MCF 10A (cell line): ENCODE measurements around the gene TNFAIP8. TPM values are rescaled to one million over a fixed set of nuclear protein-coding genes. Genes with fewer than 3 reads are reported as not detected.

Source experiments
- BruUV-seq: library from RNA; stranded (reverse); fragments of 400-500 nt; replicated peaks from 2 replicates; lab custom pipeline; 2021; lab: Mats Ljungman, UMichigan
- CTCF ChIA-PET: fragments of 300-600 bp; sonication (Branson Sonifier 250); formaldehyde crosslinking; extraction: SDS; loops from one replicate; lab custom pipeline; 2021; ENCODE audit warnings: antibody characterized with exemption, inconsistent platforms; lab: Yijun Ruan, JAX
- POLR2A ChIA-PET: fragments of 300-600, 350-650 bp; sonication (Branson Sonifier 250); formaldehyde crosslinking; extraction: SDS; loops from one replicate; lab custom pipeline; 2020; ENCODE audit warnings: antibody characterized with exemption, inconsistent platforms; lab: Yijun Ruan, JAX
- DNase-seq: peaks from one replicate; pipeline ENCODE4 v3.0.0-alpha.2; 2018; ENCODE audit not compliant: unreplicated experiment
- H3K27ac Mint-ChIP-seq: one replicate; pipeline ENCODE4 v1.8.0; 2022; ENCODE audit warnings: mild to moderate bottlenecking, low read depth, mixed read lengths; ENCODE audit not compliant: unreplicated experiment
- H3K27me3 Mint-ChIP-seq: one replicate; pipeline ENCODE4 v1.8.0; 2022; ENCODE audit warnings: mixed read lengths; ENCODE audit not compliant: insufficient read depth, unreplicated experiment
- H3K36me3 Mint-ChIP-seq: one replicate; pipeline ENCODE4 v1.8.0; 2022; ENCODE audit warnings: mild to moderate bottlenecking, moderate library complexity, mixed read lengths; ENCODE audit not compliant: insufficient read depth, unreplicated experiment
- H3K4me1 Mint-ChIP-seq: one replicate; pipeline ENCODE4 v1.8.0; 2022; ENCODE audit warnings: mixed read lengths; ENCODE audit not compliant: insufficient read depth, unreplicated experiment
- H3K4me3 Mint-ChIP-seq: one replicate; pipeline ENCODE4 v1.8.0; 2022; ENCODE audit warnings: mild to moderate bottlenecking, moderate library complexity, mixed read lengths; ENCODE audit not compliant: unreplicated experiment
- H3K9me3 Mint-ChIP-seq: one replicate; pipeline ENCODE4 v1.8.0; 2022; ENCODE audit warnings: mixed read lengths; ENCODE audit not compliant: unreplicated experiment
- CTCF ChIP-seq: fragments of 200-600 bp; IDR thresholded peaks from one replicate; pipeline ENCODE4 v1.8.0; 2022; ENCODE audit warnings: antibody characterized with exemption, mild to moderate bottlenecking; ENCODE audit not compliant: unreplicated experiment
- intact Hi-C: fragments of 100-400 bp; cut with micrococcal nuclease; formaldehyde crosslinking; loops from 2 replicates; pipeline ENCODE4 v1.14.1; 2022
- total RNA-seq: library from RNA; stranded (reverse); gene quantifications from 2 replicates; pipeline ENCODE4 v1.2.3, GENCODE V29; 2022

Gene TNFAIP8
- total RNA-seq, 1 experiment from 2014 or later = 16.2 TPM

GRCh38 chr5:119338326-119338946 lies 17.4 kb upstream of the TNFAIP8 start:
- Mint-ChIP-seq H3K4me1 (peaks cover 30% of the 10 kb centered on the region), H3K27ac (no peak overlapping the region), H3K36me3 (peaks cover 9% of the 10 kb centered on the region), H3K9me3 (no peaks in the 10 kb centered on the region), H3K27me3 (no peaks in the 10 kb centered on the region), H3K4me3 (no peak overlapping the region)
- TF ChIP-seq CTCF = no peak
- ChIA-PET POLR2A (interaction anchor here (0.7 to 22.9 kb wide), 5 partner anchors 20 to 72 kb away, joined by 3 to 385 read pairs (median 3); partner anchors contain the start of gene TNFAIP8), CTCF (interaction anchor here (0.6 to 13.7 kb wide), 10 partner anchors 8 to 351 kb away, joined by 3 to 253 read pairs (median 5); partner anchors contain the start of gene DTWD2)
- no TSS peak for BruUV-seq
- DNase-seq = no peak
- intact Hi-C loops = loop anchor here (10.0 kb wide), 1 partner anchor 154 kb away; no protein-coding TSS in a partner anchor

GRCh38 chr5:119339344-119339743 lies 16.5 kb upstream of the TNFAIP8 start:
- TF ChIP-seq CTCF = no peak
- Mint-ChIP-seq H3K36me3 (peaks cover 9% of the 10 kb centered on the region), H3K4me3 (no peak overlapping the region), H3K9me3 (no peaks in the 10 kb centered on the region), H3K27me3 (no peaks in the 10 kb centered on the region), H3K27ac (no peak overlapping the region), H3K4me1 (peaks cover 31% of the 10 kb centered on the region)
- POLR2A ChIA-PET = interaction anchor here (0.8 to 22.9 kb wide), 4 partner anchors 19 to 73 kb away, joined by 3 to 385 read pairs (median 4); partner anchors contain the start of gene TNFAIP8
- no TSS peak for BruUV-seq
- no peak for DNase-seq
- CTCF ChIA-PET = interaction anchor here (1.0 to 13.7 kb wide), 5 partner anchors 24 to 351 kb away, joined by 3 to 253 read pairs (median 4); partner anchors contain the start of gene DTWD2
- intact Hi-C loops = loop anchor here (10.0 kb wide), 1 partner anchor 155 kb away; no protein-coding TSS in a partner anchor

- H3K4me3 Mint-ChIP-seq = no peak overlapping the region
- no peaks in the 10 kb centered on the region for H3K9me3 Mint-ChIP-seq
- POLR2A ChIA-PET = interaction anchor here (1.1 to 22.9 kb wide), 3 partner anchors 19 to 72 kb away, joined by 4 to 385 read pairs (median 4); partner anchors contain the start of gene TNFAIP8
- no peaks in the 10 kb centered on the region for H3K27me3 Mint-ChIP-seq
- H3K36me3 Mint-ChIP-seq = peaks cover 9% of the 10 kb centered on the region
- BruUV-seq = no TSS peak
- H3K4me1 Mint-ChIP-seq = peaks cover 28% of the 10 kb centered on the region
- no peak overlapping the region for H3K27ac Mint-ChIP-seq
- TF ChIP-seq CTCF = no peak
- intact Hi-C loops = loop anchor here (10.0 kb wide), 1 partner anchor 155 kb away; no protein-coding TSS in a partner anchor
- no peak for DNase-seq
- CTCF ChIA-PET = interaction anchor here (1.0 to 13.7 kb wide), 3 partner anchors 25 to 352 kb away, joined by 3 to 253 read pairs (median 11); partner anchors contain the start of gene DTWD2
Measured at GRCh38 chr5:119339965-119340364, 15.9 kb upstream of the TNFAIP8 start.

GRCh38 chr5:119340597-119341218 lies 15.1 kb upstream of the TNFAIP8 start:
- ChIA-PET POLR2A (interaction anchor here (1.5 to 22.9 kb wide), 2 partner anchors 18 to 71 kb away, joined by 4 to 385 read pairs; partner anchors contain the start of gene TNFAIP8), CTCF (interaction anchor here (0.5 to 13.7 kb wide), 5 partner anchors 25 to 341 kb away, joined by 3 to 253 read pairs (median 5); no protein-coding TSS in a partner anchor)
- no peak for DNase-seq
- H3K4me3 Mint-ChIP-seq = no peak overlapping the region
- no peak for TF ChIP-seq CTCF
- no peak overlapping the region for H3K27ac Mint-ChIP-seq
- peaks cover 9% of the 10 kb centered on the region for H3K36me3 Mint-ChIP-seq
- H3K4me1 Mint-ChIP-seq = peaks cover 24% of the 10 kb centered on the region
- no peaks in the 10 kb centered on the region for H3K27me3 Mint-ChIP-seq
- BruUV-seq = no TSS peak
- intact Hi-C loops = no loop called here
- H3K9me3 Mint-ChIP-seq = no peaks in the 10 kb centered on the region
